ENCODE measurements around the gene SIGLEC1. TPM values are rescaled to one million over a fixed set of nuclear protein-coding genes. Genes with fewer than 3 reads are reported as not detected.

The SIGLEC1 gene
- total and polyA plus RNA-seq, 5 donors from 2014 or later: not detected

GRCh38 chr20:3699037-3699436, 13.4 kb downstream of the SIGLEC1 start:
- ATAC-seq (ENCODE audit: low read depth in 2 of 2): no peak
- Histone ChIP-seq H3K27me3 (ENCODE audit: control insufficient read depth, insufficient read depth, low read length) (no peaks in the 10 kb centered on the region), H3K4me3 (ENCODE audit: low read depth, low read length) (no peak overlapping the region), H3K4me1 (ENCODE audit: control insufficient read depth, insufficient read depth, low read length, poor library complexity, severe bottlenecking) (no peaks in the 10 kb centered on the region), H3K27ac (ENCODE audit: insufficient read depth, low read length, poor library complexity, severe bottlenecking) (no peak overlapping the region), H3K9me3 (ENCODE audit: control insufficient read depth in 2 of 2, low read length in 2 of 2) (peaks cover 0 to 3% of the 10 kb centered on the region in 2 experiments), H3K36me3 (ENCODE audit: control insufficient read depth, insufficient read depth, low read length) (no peaks in the 10 kb centered on the region)
- Mint-ChIP-seq H3K36me3 (no peaks in the 10 kb centered on the region), H3K4me1 (no peaks in the 10 kb centered on the region), H3K9me3 (no peaks in the 10 kb centered on the region), H3K27me3 (peaks cover 4% of the 10 kb centered on the region), H3K4me3 (no peak overlapping the region), H3K27ac (no peak overlapping the region)
- DNase-seq: no peak

GRCh38 chr20:3698591-3699001, 13.8 kb downstream of the SIGLEC1 start:
- Histone ChIP-seq H3K9me3 (ENCODE audit: control insufficient read depth in 2 of 2, low read length in 2 of 2) (peaks cover 0 to 3% of the 10 kb centered on the region in 2 experiments), H3K36me3 (ENCODE audit: control insufficient read depth, insufficient read depth, low read length) (no peaks in the 10 kb centered on the region), H3K27me3 (ENCODE audit: control insufficient read depth, insufficient read depth, low read length) (no peaks in the 10 kb centered on the region), H3K4me3 (ENCODE audit: low read depth, low read length) (no peak overlapping the region), H3K27ac (ENCODE audit: insufficient read depth, low read length, poor library complexity, severe bottlenecking) (no peak overlapping the region), H3K4me1 (ENCODE audit: control insufficient read depth, insufficient read depth, low read length, poor library complexity, severe bottlenecking) (no peaks in the 10 kb centered on the region)
- H3K27me3 Mint-ChIP-seq: peaks cover 4% of the 10 kb centered on the region
- ATAC-seq (ENCODE audit: low read depth in 2 of 2) (no peak), DNase-seq (no peak)
- H3K36me3 Mint-ChIP-seq: no peaks in the 10 kb centered on the region
- H3K4me1 Mint-ChIP-seq: no peaks in the 10 kb centered on the region
- H3K4me3 Mint-ChIP-seq: no peak overlapping the region
- no peak overlapping the region for H3K27ac Mint-ChIP-seq
- no peaks in the 10 kb centered on the region for H3K9me3 Mint-ChIP-seq

GRCh38 chr20:3697588-3698305, 14.7 kb downstream of the SIGLEC1 start:
- no peaks in the 10 kb centered on the region for H3K9me3 Mint-ChIP-seq

GRCh38 chr20:3696745-3697587, 15.4 kb downstream of the SIGLEC1 start:
- no peaks in the 10 kb centered on the region for H3K36me3 ChIP-seq (ENCODE audit: control insufficient read depth, insufficient read depth, low read length)
- DNase-seq (no peak), ATAC-seq (ENCODE audit: low read depth in 2 of 2) (no peak)
- no peak overlapping the region for H3K4me3 ChIP-seq (ENCODE audit: low read depth, low read length)
- no peaks in the 10 kb centered on the region for H3K36me3 Mint-ChIP-seq
- H3K27ac ChIP-seq (ENCODE audit: insufficient read depth, low read length, poor library complexity, severe bottlenecking): no peak overlapping the region
- H3K27ac Mint-ChIP-seq: no peak overlapping the region
- no peaks in the 10 kb centered on the region for H3K27me3 ChIP-seq (ENCODE audit: control insufficient read depth, insufficient read depth, low read length)
- H3K9me3 Mint-ChIP-seq: no peaks in the 10 kb centered on the region
- H3K27me3 Mint-ChIP-seq: peaks cover 4% of the 10 kb centered on the region
- peaks cover 0 to 3% of the 10 kb centered on the region in 2 experiments for H3K9me3 ChIP-seq (ENCODE audit: control insufficient read depth in 2 of 2, low read length in 2 of 2)
- H3K4me1 ChIP-seq (ENCODE audit: control insufficient read depth, insufficient read depth, low read length, poor library complexity, severe bottlenecking): no peaks in the 10 kb centered on the region
- no peaks in the 10 kb centered on the region for H3K4me1 Mint-ChIP-seq
- no peak overlapping the region for H3K4me3 Mint-ChIP-seq

More at GRCh38 chr20:3697588-3698305, 14.7 kb downstream of the SIGLEC1 start:
- H3K27ac ChIP-seq (ENCODE audit: insufficient read depth, low read length, poor library complexity, severe bottlenecking): no peak overlapping the region
- H3K27me3 ChIP-seq (ENCODE audit: control insufficient read depth, insufficient read depth, low read length): no peaks in the 10 kb centered on the region
- DNase-seq (no peak), ATAC-seq (ENCODE audit: low read depth in 2 of 2) (no peak)
- H3K4me3 ChIP-seq (ENCODE audit: low read depth, low read length): no peak overlapping the region
- H3K27ac Mint-ChIP-seq: no peak overlapping the region
- H3K36me3 ChIP-seq (ENCODE audit: control insufficient read depth, insufficient read depth, low read length): no peaks in the 10 kb centered on the region
- no peak overlapping the region for H3K4me3 Mint-ChIP-seq
- H3K4me1 Mint-ChIP-seq: no peaks in the 10 kb centered on the region
- H3K9me3 ChIP-seq (ENCODE audit: control insufficient read depth in 2 of 2, low read length in 2 of 2): peaks cover 0 to 3% of the 10 kb centered on the region in 2 experiments
- H3K27me3 Mint-ChIP-seq: peaks cover 4% of the 10 kb centered on the region
- no peaks in the 10 kb centered on the region for H3K4me1 ChIP-seq (ENCODE audit: control insufficient read depth, insufficient read depth, low read length, poor library complexity, severe bottlenecking)
- no peaks in the 10 kb centered on the region for H3K36me3 Mint-ChIP-seq

GRCh38 chr20:3696200-3696599, 16.2 kb downstream of the SIGLEC1 start:
- no peak for ATAC-seq (ENCODE audit: low read depth in 2 of 2)
- H3K36me3 ChIP-seq (ENCODE audit: control insufficient read depth, insufficient read depth, low read length): no peaks in the 10 kb centered on the region
- peaks cover 0 to 3% of the 10 kb centered on the region in 2 experiments for H3K9me3 ChIP-seq (ENCODE audit: control insufficient read depth in 2 of 2, low read length in 2 of 2)
- H3K4me3 ChIP-seq (ENCODE audit: low read depth, low read length): no peak overlapping the region
- DNase-seq: peak in 1 of 3 donors; percentile 19
- no peaks in the 10 kb centered on the region for H3K4me1 ChIP-seq (ENCODE audit: control insufficient read depth, insufficient read depth, low read length, poor library complexity, severe bottlenecking)
- no peak overlapping the region for H3K4me3 Mint-ChIP-seq
- H3K4me1 Mint-ChIP-seq: no peaks in the 10 kb centered on the region
- H3K36me3 Mint-ChIP-seq: no peaks in the 10 kb centered on the region
- no peak overlapping the region for H3K27ac Mint-ChIP-seq
- no peaks in the 10 kb centered on the region for H3K9me3 Mint-ChIP-seq
- H3K27me3 Mint-ChIP-seq: peaks cover 4% of the 10 kb centered on the region
- no peaks in the 10 kb centered on the region for H3K27me3 ChIP-seq (ENCODE audit: control insufficient read depth, insufficient read depth, low read length)
- H3K27ac ChIP-seq (ENCODE audit: insufficient read depth, low read length, poor library complexity, severe bottlenecking): no peak overlapping the region

GRCh38 chr20:3694864-3695263, 17.5 kb downstream of the SIGLEC1 start:
- no peaks in the 10 kb centered on the region for H3K4me1 ChIP-seq (ENCODE audit: control insufficient read depth, insufficient read depth, low read length, poor library complexity, severe bottlenecking)
- H3K4me3 ChIP-seq (ENCODE audit: low read depth, low read length): no peak overlapping the region
- no peaks in the 10 kb centered on the region for H3K36me3 ChIP-seq (ENCODE audit: control insufficient read depth, insufficient read depth, low read length)
- Mint-ChIP-seq H3K36me3 (no peaks in the 10 kb centered on the region), H3K27ac (no peak overlapping the region), H3K4me3 (no peak overlapping the region), H3K27me3 (peaks cover 4% of the 10 kb centered on the region), H3K9me3 (no peaks in the 10 kb centered on the region), H3K4me1 (no peaks in the 10 kb centered on the region)
- no peak overlapping the region for H3K27ac ChIP-seq (ENCODE audit: insufficient read depth, low read length, poor library complexity, severe bottlenecking)
- DNase-seq (no peak), ATAC-seq (ENCODE audit: low read depth in 2 of 2) (no peak)
- H3K9me3 ChIP-seq (ENCODE audit: control insufficient read depth in 2 of 2, low read length in 2 of 2): peaks cover 0 to 3% of the 10 kb centered on the region in 2 experiments
- no peaks in the 10 kb centered on the region for H3K27me3 ChIP-seq (ENCODE audit: control insufficient read depth, insufficient read depth, low read length)

GRCh38 chr20:3693376-3693775, 19.0 kb downstream of the SIGLEC1 start:
- H3K4me1 Mint-ChIP-seq: no peaks in the 10 kb centered on the region
- DNase-seq (no peak), ATAC-seq (ENCODE audit: low read depth in 2 of 2) (no peak)
- Histone ChIP-seq H3K4me3 (ENCODE audit: low read depth, low read length) (no peak overlapping the region), H3K27me3 (ENCODE audit: control insufficient read depth, insufficient read depth, low read length) (no peaks in the 10 kb centered on the region), H3K4me1 (ENCODE audit: control insufficient read depth, insufficient read depth, low read length, poor library complexity, severe bottlenecking) (no peaks in the 10 kb centered on the region), H3K36me3 (ENCODE audit: control insufficient read depth, insufficient read depth, low read length) (no peaks in the 10 kb centered on the region), H3K9me3 (ENCODE audit: control insufficient read depth in 2 of 2, low read length in 2 of 2) (peaks cover 0 to 3% of the 10 kb centered on the region in 2 experiments), H3K27ac (ENCODE audit: insufficient read depth, low read length, poor library complexity, severe bottlenecking) (no peak overlapping the region)
- H3K9me3 Mint-ChIP-seq: no peaks in the 10 kb centered on the region
- H3K27ac Mint-ChIP-seq: no peak overlapping the region
- H3K27me3 Mint-ChIP-seq: no peaks in the 10 kb centered on the region
- no peaks in the 10 kb centered on the region for H3K36me3 Mint-ChIP-seq
- H3K4me3 Mint-ChIP-seq: no peak overlapping the region
